ENCODE data around the gene KIF25. TPM values are rescaled to one million over a fixed set of nuclear protein-coding genes. Genes with fewer than 3 reads are reported as not detected.

Gene KIF25
- total and polyA plus RNA-seq, 5 donors from 2014 or later: not detected

- no peaks in the 10 kb centered on the region for H3K9me3 Mint-ChIP-seq
- no peaks in the 10 kb centered on the region for H3K36me3 ChIP-seq (ENCODE audit: control insufficient read depth, insufficient read depth, low read length)
- H3K27me3 Mint-ChIP-seq: no peaks in the 10 kb centered on the region
- H3K36me3 Mint-ChIP-seq: no peaks in the 10 kb centered on the region
- no peaks in the 10 kb centered on the region for H3K4me1 Mint-ChIP-seq
- no peak overlapping the region for H3K4me3 Mint-ChIP-seq
- no peak overlapping the region for H3K27ac Mint-ChIP-seq
- no peaks in the 10 kb centered on the region for H3K27me3 ChIP-seq (ENCODE audit: control insufficient read depth, insufficient read depth, low read length)
- no peak for ATAC-seq (ENCODE audit: low read depth in 2 of 2)
- no peak overlapping the region for H3K27ac ChIP-seq (ENCODE audit: insufficient read depth, low read length, poor library complexity, severe bottlenecking)
- no peak overlapping the region for H3K4me3 ChIP-seq (ENCODE audit: low read depth, low read length)
- H3K9me3 ChIP-seq (ENCODE audit: control insufficient read depth in 2 of 2, low read length in 2 of 2): no peaks in the 10 kb centered on the region
- no peak for DNase-seq
- H3K4me1 ChIP-seq (ENCODE audit: control insufficient read depth, insufficient read depth, low read length, poor library complexity, severe bottlenecking): no peaks in the 10 kb centered on the region
Observed at GRCh38 chr6:168057836-168058235, 60.4 kb downstream of the KIF25 start.

- no peak for ATAC-seq (ENCODE audit: low read depth in 2 of 2)
- Histone ChIP-seq H3K4me3 (ENCODE audit: low read depth, low read length) (no peak overlapping the region), H3K27me3 (ENCODE audit: control insufficient read depth, insufficient read depth, low read length) (no peaks in the 10 kb centered on the region), H3K27ac (ENCODE audit: insufficient read depth, low read length, poor library complexity, severe bottlenecking) (no peak overlapping the region), H3K4me1 (ENCODE audit: control insufficient read depth, insufficient read depth, low read length, poor library complexity, severe bottlenecking) (no peaks in the 10 kb centered on the region), H3K9me3 (ENCODE audit: control insufficient read depth in 2 of 2, low read length in 2 of 2) (no peaks in the 10 kb centered on the region), H3K36me3 (ENCODE audit: control insufficient read depth, insufficient read depth, low read length) (no peaks in the 10 kb centered on the region)
- DNase-seq: no peak
- no peaks in the 10 kb centered on the region for H3K36me3 Mint-ChIP-seq
- H3K4me3 Mint-ChIP-seq: no peak overlapping the region
- no peaks in the 10 kb centered on the region for H3K9me3 Mint-ChIP-seq
- no peaks in the 10 kb centered on the region for H3K4me1 Mint-ChIP-seq
- no peaks in the 10 kb centered on the region for H3K27me3 Mint-ChIP-seq
- H3K27ac Mint-ChIP-seq: no peak overlapping the region
Observed at GRCh38 chr6:168058691-168059551, 61.5 kb downstream of the KIF25 start.

GRCh38 chr6:168060521-168060931 lies 63.1 kb downstream of the KIF25 start:
- ATAC-seq (ENCODE audit: low read depth in 2 of 2): no peak
- Histone ChIP-seq H3K9me3 (ENCODE audit: control insufficient read depth in 2 of 2, low read length in 2 of 2) (no peaks in the 10 kb centered on the region), H3K36me3 (ENCODE audit: control insufficient read depth, insufficient read depth, low read length) (no peaks in the 10 kb centered on the region), H3K27me3 (ENCODE audit: control insufficient read depth, insufficient read depth, low read length) (no peaks in the 10 kb centered on the region), H3K27ac (ENCODE audit: insufficient read depth, low read length, poor library complexity, severe bottlenecking) (no peak overlapping the region), H3K4me1 (ENCODE audit: control insufficient read depth, insufficient read depth, low read length, poor library complexity, severe bottlenecking) (no peaks in the 10 kb centered on the region), H3K4me3 (ENCODE audit: low read depth, low read length) (no peak overlapping the region)
- Mint-ChIP-seq H3K9me3 (no peaks in the 10 kb centered on the region), H3K27me3 (no peaks in the 10 kb centered on the region), H3K27ac (no peak overlapping the region), H3K36me3 (no peaks in the 10 kb centered on the region), H3K4me1 (no peaks in the 10 kb centered on the region), H3K4me3 (peak overlapping the region in 1 of 4 donors; percentile 61)
- DNase-seq: no peak

- no peaks in the 10 kb centered on the region for H3K27me3 Mint-ChIP-seq
Observed at GRCh38 chr6:168061269-168062210, 64.1 kb downstream of the KIF25 start.

GRCh38 chr6:168062346-168063289 lies 65.1 kb downstream of the KIF25 start:
- H3K9me3 Mint-ChIP-seq: no peaks in the 10 kb centered on the region
- Histone ChIP-seq H3K4me3 (ENCODE audit: low read depth, low read length) (no peak overlapping the region), H3K36me3 (ENCODE audit: control insufficient read depth, insufficient read depth, low read length) (no peaks in the 10 kb centered on the region), H3K27me3 (ENCODE audit: control insufficient read depth, insufficient read depth, low read length) (no peaks in the 10 kb centered on the region), H3K27ac (ENCODE audit: insufficient read depth, low read length, poor library complexity, severe bottlenecking) (no peak overlapping the region), H3K4me1 (ENCODE audit: control insufficient read depth, insufficient read depth, low read length, poor library complexity, severe bottlenecking) (no peaks in the 10 kb centered on the region), H3K9me3 (ENCODE audit: control insufficient read depth in 2 of 2, low read length in 2 of 2) (no peaks in the 10 kb centered on the region)
- no peak overlapping the region for H3K4me3 Mint-ChIP-seq
- no peaks in the 10 kb centered on the region for H3K36me3 Mint-ChIP-seq
- H3K27me3 Mint-ChIP-seq: no peaks in the 10 kb centered on the region
- ATAC-seq (ENCODE audit: low read depth in 2 of 2): no peak
- DNase-seq: no peak
- H3K4me1 Mint-ChIP-seq: no peaks in the 10 kb centered on the region
- no peak overlapping the region for H3K27ac Mint-ChIP-seq

More at GRCh38 chr6:168061269-168062210, 64.1 kb downstream of the KIF25 start:
- Mint-ChIP-seq H3K36me3 (no peaks in the 10 kb centered on the region), H3K4me1 (no peaks in the 10 kb centered on the region), H3K9me3 (no peaks in the 10 kb centered on the region), H3K4me3 (no peak overlapping the region), H3K27ac (no peak overlapping the region)
- H3K4me1 ChIP-seq (ENCODE audit: control insufficient read depth, insufficient read depth, low read length, poor library complexity, severe bottlenecking): no peaks in the 10 kb centered on the region
- no peak overlapping the region for H3K27ac ChIP-seq (ENCODE audit: insufficient read depth, low read length, poor library complexity, severe bottlenecking)
- H3K9me3 ChIP-seq (ENCODE audit: control insufficient read depth in 2 of 2, low read length in 2 of 2): no peaks in the 10 kb centered on the region
- H3K36me3 ChIP-seq (ENCODE audit: control insufficient read depth, insufficient read depth, low read length): no peaks in the 10 kb centered on the region
- H3K27me3 ChIP-seq (ENCODE audit: control insufficient read depth, insufficient read depth, low read length): no peaks in the 10 kb centered on the region
- DNase-seq (no peak), ATAC-seq (ENCODE audit: low read depth in 2 of 2) (no peak)
- no peak overlapping the region for H3K4me3 ChIP-seq (ENCODE audit: low read depth, low read length)

- Histone ChIP-seq H3K9me3 (ENCODE audit: control insufficient read depth in 2 of 2, low read length in 2 of 2) (no peaks in the 10 kb centered on the region), H3K4me1 (ENCODE audit: control insufficient read depth, insufficient read depth, low read length, poor library complexity, severe bottlenecking) (no peaks in the 10 kb centered on the region), H3K36me3 (ENCODE audit: control insufficient read depth, insufficient read depth, low read length) (no peaks in the 10 kb centered on the region), H3K27ac (ENCODE audit: insufficient read depth, low read length, poor library complexity, severe bottlenecking) (no peak overlapping the region), H3K27me3 (ENCODE audit: control insufficient read depth, insufficient read depth, low read length) (no peaks in the 10 kb centered on the region), H3K4me3 (ENCODE audit: low read depth, low read length) (no peak overlapping the region)
- H3K36me3 Mint-ChIP-seq: no peaks in the 10 kb centered on the region
- H3K27me3 Mint-ChIP-seq: no peaks in the 10 kb centered on the region
- no peaks in the 10 kb centered on the region for H3K4me1 Mint-ChIP-seq
- H3K4me3 Mint-ChIP-seq: no peak overlapping the region
- no peak overlapping the region for H3K27ac Mint-ChIP-seq
- H3K9me3 Mint-ChIP-seq: no peaks in the 10 kb centered on the region
- DNase-seq: no peak
- ATAC-seq (ENCODE audit: low read depth in 2 of 2): no peak
Observed at GRCh38 chr6:168063431-168063830, 66.0 kb downstream of the KIF25 start.

- Histone ChIP-seq H3K9me3 (ENCODE audit: control insufficient read depth in 2 of 2, low read length in 2 of 2) (no peaks in the 10 kb centered on the region), H3K4me1 (ENCODE audit: control insufficient read depth, insufficient read depth, low read length, poor library complexity, severe bottlenecking) (no peaks in the 10 kb centered on the region), H3K27ac (ENCODE audit: insufficient read depth, low read length, poor library complexity, severe bottlenecking) (no peak overlapping the region), H3K4me3 (ENCODE audit: low read depth, low read length) (no peak overlapping the region), H3K27me3 (ENCODE audit: control insufficient read depth, insufficient read depth, low read length) (no peaks in the 10 kb centered on the region), H3K36me3 (ENCODE audit: control insufficient read depth, insufficient read depth, low read length) (no peaks in the 10 kb centered on the region)
- no peak overlapping the region for H3K27ac Mint-ChIP-seq
- no peaks in the 10 kb centered on the region for H3K27me3 Mint-ChIP-seq
- DNase-seq: no peak
- no peaks in the 10 kb centered on the region for H3K4me1 Mint-ChIP-seq
- no peaks in the 10 kb centered on the region for H3K9me3 Mint-ChIP-seq
- ATAC-seq (ENCODE audit: low read depth in 2 of 2): no peak
- H3K4me3 Mint-ChIP-seq: no peak overlapping the region
- H3K36me3 Mint-ChIP-seq: no peaks in the 10 kb centered on the region
Observed at GRCh38 chr6:168064226-168064807, 66.8 kb downstream of the KIF25 start.
